Measurements from ENCODE around the gene TTBK2. TPM values are rescaled to one million over a fixed set of nuclear protein-coding genes. Genes with fewer than 3 reads are reported as not detected.

Gene TTBK2
- total RNA-seq, 2 donors from 2014 or later = 9.7 to 12.3 TPM

DNA sequence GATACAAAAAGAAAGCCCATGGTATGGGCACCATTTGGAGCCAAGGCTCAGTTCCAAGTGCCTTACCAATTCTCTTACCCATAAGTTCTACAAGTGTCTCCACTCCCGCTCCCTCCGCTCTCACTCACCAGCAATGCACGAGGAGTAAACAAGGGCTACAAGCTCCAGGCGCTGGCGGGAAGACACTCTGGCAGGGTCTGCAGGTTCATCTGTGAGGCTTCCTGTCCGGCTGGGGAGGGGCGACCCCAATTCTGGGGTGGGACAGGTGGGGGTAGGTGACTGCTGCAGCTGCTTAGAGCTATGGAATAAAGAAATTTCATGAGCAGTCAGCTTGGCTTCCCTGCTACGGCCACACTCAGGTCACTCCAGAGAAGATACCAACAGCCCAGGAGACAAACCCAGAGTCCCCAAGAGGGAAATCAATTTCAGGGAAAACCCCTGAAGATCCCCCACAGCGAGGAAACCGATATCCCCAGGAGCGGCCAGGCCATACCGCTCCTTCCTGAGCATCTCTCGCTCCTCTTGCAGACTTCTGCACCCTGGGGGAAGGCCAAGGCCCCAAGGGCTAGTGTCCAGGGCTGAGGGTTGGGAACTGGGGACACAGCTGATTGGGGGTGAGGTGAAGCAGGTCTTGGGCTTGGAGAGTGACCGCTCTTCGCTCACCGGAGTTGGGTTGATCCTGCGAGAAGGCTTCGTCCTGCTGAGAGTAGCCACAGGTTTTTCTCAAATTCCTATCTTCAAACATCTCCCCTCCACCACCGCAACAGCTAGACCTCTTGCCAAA, 185.0 kb downstream of the TTBK2 start:
- no peak for ATAC-seq
- intact Hi-C loops (cut with DNase I, micrococcal nuclease) = no loop called here
- no peak for DNase-seq

DNA sequence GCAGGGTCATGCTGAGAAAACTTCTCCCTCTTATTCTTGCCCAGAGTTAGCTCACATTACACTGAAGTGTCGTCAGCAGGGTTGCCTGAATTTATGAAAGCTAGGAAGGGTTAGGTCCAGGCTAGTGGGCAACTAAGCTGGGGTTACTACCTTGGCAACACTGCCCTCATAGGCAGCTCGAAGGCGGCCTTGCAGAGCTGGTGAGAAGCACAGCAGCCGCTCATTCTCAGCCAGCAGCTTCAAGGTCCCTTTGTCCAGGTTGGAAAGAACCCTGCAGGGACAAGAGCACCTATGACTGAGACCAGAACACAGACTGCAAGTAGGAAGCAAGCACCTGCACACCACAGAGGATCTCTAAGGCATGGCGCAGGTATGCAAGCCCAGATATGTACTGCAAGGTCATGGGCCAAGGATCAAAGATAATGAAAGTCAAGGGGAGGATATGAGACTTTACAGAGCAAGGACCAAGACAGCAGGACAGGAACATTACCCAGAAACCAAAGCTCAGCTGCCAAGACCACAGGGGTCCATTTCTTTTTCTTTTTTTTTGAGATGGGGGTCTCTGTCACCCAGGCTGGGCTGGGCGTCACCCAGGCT, 186.4 kb downstream of the TTBK2 start:
- intact Hi-C loops (cut with DNase I, micrococcal nuclease) = no loop called here
- no peak for ATAC-seq
- DNase-seq = no peak

DNA sequence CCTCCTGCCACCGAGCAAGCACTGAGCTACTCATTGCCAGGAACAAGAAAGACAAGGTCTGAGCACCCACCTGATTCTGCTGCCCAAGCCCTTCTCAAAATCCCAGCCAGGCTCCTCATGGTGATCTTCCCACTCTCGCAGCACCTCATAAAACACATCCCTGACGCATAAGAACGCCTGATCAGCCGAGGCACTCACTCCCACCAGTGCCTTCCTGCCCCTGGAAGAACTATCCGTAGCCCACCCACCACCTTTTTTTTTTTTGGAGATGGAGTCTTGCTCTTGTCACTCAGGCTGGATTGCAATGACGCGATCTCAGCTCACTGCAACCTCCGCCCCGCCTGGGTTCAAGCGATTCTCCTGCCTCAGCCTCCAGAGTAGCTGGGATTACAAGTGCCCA, 187.6 kb downstream of the TTBK2 start:
- DNase-seq (no peak), ATAC-seq (no peak)
- intact Hi-C loops (cut with DNase I, micrococcal nuclease) = no loop called here

GRCh38 chr15:42732095-42732827, 188.3 kb downstream of the TTBK2 start:
- intact Hi-C loops (cut with DNase I, micrococcal nuclease) = no loop called here
- no peak for ATAC-seq

DNA sequence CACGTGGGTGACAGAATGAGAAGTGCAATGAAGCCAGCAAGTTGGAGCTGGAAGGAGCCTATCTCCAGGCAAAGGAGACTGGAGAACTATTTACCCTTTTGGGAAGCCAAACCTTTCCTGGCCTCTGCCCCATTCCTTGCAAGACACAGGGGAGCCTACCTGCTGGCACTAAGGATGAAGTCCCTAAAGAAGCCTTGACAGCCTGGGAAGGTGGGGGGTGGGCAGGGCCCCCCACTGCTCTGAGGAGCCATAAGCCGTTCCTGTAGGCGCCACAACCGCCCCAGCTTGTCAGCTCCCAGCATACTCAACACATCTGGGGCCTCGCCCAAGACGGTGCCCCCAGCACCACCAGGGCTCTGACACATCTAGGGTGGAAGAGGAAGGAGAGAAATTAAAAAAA, 189.1 kb downstream of the TTBK2 start:
- intact Hi-C loops (cut with DNase I, micrococcal nuclease) = no loop called here
- DNase-seq (no peak), ATAC-seq (no peak)

More at GRCh38 chr15:42732095-42732827, 188.3 kb downstream of the TTBK2 start:
- no peak for DNase-seq

DNA sequence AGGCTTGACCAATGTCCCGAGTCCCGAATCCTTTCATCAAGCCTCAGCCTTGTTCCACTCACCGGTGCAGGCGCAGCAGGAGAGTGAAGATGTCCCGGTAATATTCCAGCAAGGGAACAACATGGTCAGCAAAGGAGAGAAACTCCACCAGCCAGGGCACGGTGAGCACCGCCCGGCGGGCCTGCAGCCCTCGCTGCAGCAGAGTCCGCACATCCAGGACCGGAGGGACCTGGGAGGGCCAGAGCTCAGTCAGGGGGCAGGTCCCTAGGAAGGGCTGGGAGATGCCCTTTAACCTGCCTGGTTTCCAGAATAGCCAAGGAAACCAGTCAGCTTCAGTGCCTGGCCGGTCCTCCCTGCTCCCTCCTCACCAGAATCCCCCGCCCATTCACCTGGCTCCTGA, 190.0 kb downstream of the TTBK2 start:
- intact Hi-C loops (cut with DNase I, micrococcal nuclease) = no loop called here
- ATAC-seq (no peak), DNase-seq (no peak)

DNA sequence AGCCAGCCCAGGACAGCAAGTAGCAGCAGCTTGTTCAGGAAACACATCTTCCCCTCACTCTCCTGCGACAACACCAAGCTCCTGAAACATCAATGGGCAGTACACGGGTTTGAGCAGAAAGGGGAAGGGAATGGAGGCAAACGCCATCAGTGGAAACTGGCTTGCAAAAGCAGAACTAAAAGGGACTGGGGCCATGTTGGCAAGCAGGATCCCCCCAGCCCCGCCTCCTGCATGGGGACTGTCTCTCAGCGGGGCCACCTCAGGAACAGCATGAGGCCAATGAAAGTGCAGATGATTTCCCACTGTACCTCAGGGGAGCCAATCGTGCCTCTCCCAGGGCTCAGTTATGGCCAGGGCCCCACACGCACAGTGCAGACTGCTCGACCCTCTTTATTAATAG, 190.4 kb downstream of the TTBK2 start:
- no peak for ATAC-seq
- intact Hi-C loops (cut with DNase I, micrococcal nuclease) = no loop called here
- no peak for DNase-seq

- intact Hi-C loops (cut with DNase I, micrococcal nuclease) = no loop called here
- no peak for ATAC-seq
These were observed 191.2 kb downstream of the TTBK2 start for GRCh38 chr15:42729409-42729808.

DNA sequence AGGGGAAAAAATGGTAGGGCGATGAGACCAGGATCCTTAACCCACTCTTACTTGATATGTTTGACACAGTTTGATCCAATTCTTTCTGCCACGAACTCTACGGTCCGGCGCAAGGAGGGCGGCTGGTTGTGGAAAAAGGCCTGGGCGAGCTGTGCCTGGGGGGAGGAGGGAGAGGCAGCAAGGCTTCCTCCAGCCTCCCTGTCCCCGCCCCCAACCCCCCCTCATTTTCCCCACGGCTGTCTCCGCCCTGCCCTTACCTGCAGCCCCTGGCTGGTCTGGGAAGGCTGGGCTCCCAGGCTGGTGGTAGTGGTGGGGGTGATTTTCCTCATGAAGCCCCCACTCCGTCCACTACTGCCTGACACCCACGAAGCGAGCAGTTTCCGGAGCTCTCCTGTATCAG, 191.6 kb downstream of the TTBK2 start:
- no peak for ATAC-seq
- intact Hi-C loops (cut with DNase I, micrococcal nuclease) = no loop called here
- DNase-seq = no peak

More at GRCh38 chr15:42729409-42729808, 191.2 kb downstream of the TTBK2 start:
- DNase-seq = no peak

DNA sequence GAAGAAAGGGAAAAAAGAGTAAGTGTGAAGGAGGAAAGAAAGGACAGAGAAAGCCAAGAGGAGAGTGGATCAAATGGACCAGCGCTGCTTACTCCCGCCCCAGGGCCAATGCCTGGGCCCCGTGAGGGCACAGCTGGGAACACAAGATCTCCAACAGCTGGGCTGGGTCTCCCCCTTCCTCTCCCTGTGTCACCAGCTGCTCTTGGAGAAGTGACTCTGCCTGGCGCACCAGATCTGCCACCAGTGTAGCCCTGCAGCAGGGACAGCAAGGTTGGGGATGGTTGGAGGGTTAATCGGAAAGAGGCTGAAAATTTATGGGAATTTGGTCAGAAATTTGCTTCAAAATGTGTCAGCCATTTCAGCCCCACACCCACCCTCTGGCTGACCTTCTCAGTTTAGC, 192.0 kb downstream of the TTBK2 start:
- no peak for DNase-seq
- intact Hi-C loops (cut with DNase I, micrococcal nuclease) = no loop called here
- no peak for ATAC-seq

DNA sequence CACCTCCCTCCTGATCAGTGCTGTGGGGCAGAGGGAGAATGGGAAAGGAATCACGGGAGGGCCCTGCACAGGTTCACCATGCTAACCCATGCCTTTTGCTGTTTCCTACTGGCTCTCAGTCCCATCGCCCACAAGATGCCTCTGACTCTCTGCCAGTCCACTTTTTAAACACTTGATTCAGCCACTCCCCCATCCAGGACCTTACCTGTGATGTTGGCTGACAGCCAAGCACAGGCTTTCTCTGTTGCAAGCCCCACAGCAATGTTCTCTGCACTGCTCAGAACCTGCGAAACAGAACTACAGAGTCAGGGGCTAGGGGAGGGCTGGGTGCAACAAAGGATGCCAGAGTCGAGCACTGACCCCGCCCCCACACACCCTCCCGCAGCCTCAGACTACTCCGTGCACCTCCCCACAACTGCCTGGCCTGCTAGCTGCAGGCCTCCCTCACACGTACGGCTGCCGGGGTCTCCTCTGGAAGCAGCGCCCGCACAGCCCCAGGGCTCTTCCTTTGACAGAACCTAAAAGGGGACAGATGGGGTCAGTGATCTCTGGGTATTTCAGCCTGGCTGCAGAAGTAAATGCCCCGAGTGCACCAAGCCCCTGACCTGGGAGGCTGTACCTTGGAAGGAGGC, 192.7 kb downstream of the TTBK2 start:
- no peak for ATAC-seq
- intact Hi-C loops (cut with DNase I, micrococcal nuclease) = no loop called here
- no peak for DNase-seq

GRCh38 chr15:42726114-42726513, 194.5 kb downstream of the TTBK2 start:
- intact Hi-C loops (cut with DNase I, micrococcal nuclease) = no loop called here
- no peak for ATAC-seq
- no peak for DNase-seq

DNA sequence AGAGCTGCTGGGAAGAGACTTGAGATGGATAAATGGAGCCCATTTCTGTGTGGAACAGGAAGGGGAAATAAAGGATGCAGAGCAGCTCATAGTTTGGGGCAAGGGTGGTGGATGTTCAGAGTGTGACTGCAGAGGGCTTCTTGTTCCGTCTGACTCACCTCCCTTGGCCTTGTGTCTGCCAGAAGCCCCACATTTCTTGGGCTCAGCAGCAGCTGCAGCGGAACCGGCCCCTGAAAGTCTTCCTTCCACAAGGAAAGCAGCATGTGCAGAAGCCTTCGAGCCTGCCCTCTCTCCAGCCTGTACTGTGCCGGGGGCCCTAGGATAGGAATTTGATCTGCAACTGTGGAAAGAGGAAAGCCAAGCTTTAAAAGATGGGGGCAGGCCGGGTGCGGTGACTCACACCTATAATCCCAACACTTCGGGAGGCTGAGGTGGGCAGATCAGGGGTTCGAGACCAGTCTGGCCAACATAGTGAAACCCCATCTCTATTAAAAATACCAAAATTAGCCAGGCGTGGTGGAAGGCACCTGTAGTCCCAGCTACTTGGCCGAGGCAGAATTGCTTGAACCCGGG, 195.2 kb downstream of the TTBK2 start:
- intact Hi-C loops (cut with DNase I, micrococcal nuclease) = no loop called here
- DNase-seq (no peak), ATAC-seq (no peak)

DNA sequence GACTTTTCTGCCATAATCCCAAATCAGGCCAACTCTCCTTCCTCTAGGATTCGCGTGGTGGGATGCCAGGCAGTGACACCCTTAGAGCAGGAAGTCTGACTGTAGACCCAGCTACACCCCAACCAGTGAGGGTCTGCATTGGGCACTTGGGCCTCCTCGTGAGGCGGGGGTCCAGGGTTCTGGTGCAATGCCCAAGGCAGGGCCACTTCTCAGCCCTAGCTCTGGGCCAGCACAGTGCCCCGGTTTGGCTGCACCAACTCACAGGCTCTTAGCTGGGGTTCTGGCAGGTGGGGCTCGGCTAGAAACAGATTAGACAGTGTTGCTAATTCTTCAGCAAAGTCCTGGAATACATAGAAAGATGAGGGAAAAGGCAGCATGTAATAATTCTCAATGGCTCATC, 196.3 kb downstream of the TTBK2 start:
- DNase-seq = no peak
- intact Hi-C loops (cut with DNase I, micrococcal nuclease) = no loop called here
- ATAC-seq = no peak

DNA sequence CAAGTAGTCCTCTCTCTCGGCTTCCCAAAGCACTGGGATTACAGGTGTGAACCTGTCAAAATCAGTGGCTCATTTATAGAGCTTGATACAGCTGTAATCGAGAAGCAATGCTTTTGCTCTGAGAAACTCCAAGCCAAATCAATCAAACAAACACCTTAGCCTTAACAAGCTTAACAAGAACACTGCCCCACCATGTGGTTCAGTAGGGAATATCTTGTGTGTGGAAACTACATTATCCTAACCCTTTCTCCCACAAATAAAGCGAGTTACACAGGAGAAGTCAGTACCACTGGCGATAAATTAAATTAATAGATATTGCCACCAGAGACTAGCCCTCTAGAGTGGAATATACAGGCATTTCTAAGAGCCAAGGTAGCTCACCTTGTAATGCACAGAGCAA, 197.5 kb downstream of the TTBK2 start:
- ATAC-seq = no peak
- DNase-seq = no peak
- intact Hi-C loops (cut with DNase I, micrococcal nuclease) = no loop called here

GRCh38 chr15:42721916-42722315, 198.7 kb downstream of the TTBK2 start:
- ATAC-seq = no peak
- DNase-seq = no peak
- intact Hi-C loops (cut with DNase I, micrococcal nuclease) = no loop called here

- intact Hi-C loops (cut with DNase I, micrococcal nuclease) = no loop called here
- DNase-seq (no peak), ATAC-seq (no peak)
These were observed 199.6 kb downstream of the TTBK2 start for GRCh38 chr15:42721016-42721415.

GRCh38 chr15:42720071-42720470, 200.5 kb downstream of the TTBK2 start:
- no peak for ATAC-seq

GRCh38 chr15:42719043-42719442, 201.5 kb downstream of the TTBK2 start:
- DNase-seq = no peak
- intact Hi-C loops (cut with DNase I, micrococcal nuclease) = no loop called here
- ATAC-seq = no peak

More at GRCh38 chr15:42720071-42720470, 200.5 kb downstream of the TTBK2 start:
- DNase-seq = no peak
- intact Hi-C loops (cut with DNase I, micrococcal nuclease) = no loop called here
